Glutamatergic neuron (in vitro differentiated cells): ENCODE measurements around the gene RIGI. TPM values are rescaled to one million over a fixed set of nuclear protein-coding genes. Genes with fewer than 3 reads are reported as not detected.
A peak's percentile ranks its signal among the peaks of the same experiment; 100 is the strongest.

ENCODE experiments used
- DNase-seq: peaks from one replicate; pipeline ENCODE4 v3.0.0; 2022
- H3K27ac Mint-ChIP-seq: one replicate; pipeline ENCODE4 v1.8.0; 2020; ENCODE audit warnings: mild to moderate bottlenecking, mixed read lengths, inconsistent platforms; ENCODE audit not compliant: unreplicated experiment
- H3K27me3 Mint-ChIP-seq: one replicate; pipeline ENCODE4 v1.8.0; 2020; ENCODE audit warnings: mild to moderate bottlenecking, moderate library complexity, mixed read lengths, inconsistent platforms; ENCODE audit not compliant: unreplicated experiment
- H3K36me3 Mint-ChIP-seq: one replicate; pipeline ENCODE4 v1.8.0; 2020; ENCODE audit warnings: mild to moderate bottlenecking, mixed read lengths, inconsistent platforms; ENCODE audit not compliant: unreplicated experiment
- H3K4me1 Mint-ChIP-seq: one replicate; pipeline ENCODE4 v1.8.0; 2020; ENCODE audit warnings: mild to moderate bottlenecking, low read depth, mixed read lengths, inconsistent platforms; ENCODE audit not compliant: unreplicated experiment
- H3K4me3 Mint-ChIP-seq: one replicate; pipeline ENCODE4 v1.8.0; 2020; ENCODE audit warnings: mild to moderate bottlenecking, mixed read lengths, inconsistent platforms; ENCODE audit not compliant: unreplicated experiment
- H3K9me3 Mint-ChIP-seq: one replicate; pipeline ENCODE4 v1.8.0; 2020; ENCODE audit warnings: mild to moderate bottlenecking, moderate library complexity, mixed read lengths, inconsistent platforms; ENCODE audit not compliant: unreplicated experiment
- CTCF ChIP-seq: fragments of 200-600 bp; sonication (generic); IDR thresholded peaks from one replicate; pipeline ENCODE4 v1.5.0; 2021; ENCODE audit not compliant: partially characterized antibody, unreplicated experiment
- long read RNA-seq: library from polyadenylated mRNA; unstranded; transcript quantifications from one replicate; pipeline ENCODE4 v2.0.0, GENCODE V29; 2020; ENCODE audit not compliant: unreplicated experiment
- total RNA-seq: library from RNA; stranded (reverse); fragmentation: NEBNext Ultra II Directional; extraction: Animal tissue kit (Norgen Biotek cat#: 25700); gene quantifications from one replicate; pipeline ENCODE4 v1.2.1, GENCODE V29; 2021; ENCODE audit not compliant: unreplicated experiment

RIGI gene
- 3.0 TPM for total RNA-seq
- long read RNA-seq, partial matches to known transcripts, result 0 of 1 reads
- long read RNA-seq, other reads (novel, unspliced or antisense), result 1 of 1 reads

- Mint-ChIP-seq H3K4me1 (peaks cover 11% of the 10 kb centered on the region), H3K27me3 (peaks cover 2% of the 10 kb centered on the region), H3K4me3 (peak within 1 kb of the TSS; percentile 94), H3K27ac (peak within 1 kb of the TSS; percentile 28), H3K36me3 (peaks cover 6% of the 10 kb centered on the region), H3K9me3 (peaks cover 4% of the 10 kb centered on the region)
- no peak for TF ChIP-seq CTCF
- DNase-seq, result peak; percentile 75
Measured at GRCh38 chr9:32526041-32526706, at the start of gene RIGI. Gene RIGI, minus strand, starts transcription at chr9:32526196. Its CDS starts 30 bp downstream, at chr9:32526166.

- Mint-ChIP-seq H3K4me1 (peaks cover 8% of the 10 kb centered on the region), H3K27ac (no peak overlapping the region), H3K36me3 (no peaks in the 10 kb centered on the region), H3K27me3 (peaks cover 6% of the 10 kb centered on the region), H3K4me3 (no peak overlapping the region), H3K9me3 (peaks cover 3% of the 10 kb centered on the region)
- no peak for TF ChIP-seq CTCF
- no peak for DNase-seq
Measured at GRCh38 chr9:32574858-32575257, 48.9 kb upstream of the RIGI start.

- Mint-ChIP-seq H3K27ac (peak overlapping the region; percentile 93), H3K4me1 (peaks cover 8% of the 10 kb centered on the region), H3K27me3 (peaks cover 6% of the 10 kb centered on the region), H3K9me3 (peaks cover 3% of the 10 kb centered on the region), H3K36me3 (no peaks in the 10 kb centered on the region), H3K4me3 (peak overlapping the region; percentile 95)
- no peak for DNase-seq
- no peak for TF ChIP-seq CTCF
Measured at GRCh38 chr9:32573821-32574220, 47.8 kb upstream of the RIGI start.

- Mint-ChIP-seq H3K27ac (peak within 1 kb of the TSS; percentile 93), H3K36me3 (no peaks in the 10 kb centered on the region), H3K4me1 (peaks cover 8% of the 10 kb centered on the region), H3K4me3 (peak within 1 kb of the TSS; percentile 95), H3K27me3 (peaks cover 6% of the 10 kb centered on the region), H3K9me3 (peaks cover 3% of the 10 kb centered on the region)
- TF ChIP-seq CTCF, result no peak
- peak; percentile 95 for DNase-seq
Measured at GRCh38 chr9:32572900-32573523, 47.0 kb upstream of the RIGI start, which contains the start of gene NDUFB6. Gene NDUFB6, minus strand, starts transcription at chr9:32573159. Its CDS starts 99 bp downstream, at chr9:32573060.
